PC-9 (cell line): ENCODE measurements around the gene KLHDC1. TPM values are rescaled to one million over a fixed set of nuclear protein-coding genes. Genes with fewer than 3 reads are reported as not detected.

Source experiments
- Bru-seq: library from RNA; stranded (reverse); fragments of 400-500 nt; gene quantifications from one replicate; lab custom pipeline; 2021; lab: Mats Ljungman, UMichigan
- BruChase-seq, 2 experiments: library from RNA; stranded (reverse); fragments of 400-500 nt; gene quantifications; one replicate each; lab custom pipeline; 2021; lab: Mats Ljungman, UMichigan
- BruUV-seq: library from RNA; stranded (reverse); fragments of 400-500 nt; replicated peaks from 2 replicates; lab custom pipeline; 2021; lab: Mats Ljungman, UMichigan
- CTCF ChIA-PET: fragments of 300-600 bp; sonication (Branson Sonifier 250); formaldehyde crosslinking; loops from one replicate; lab custom pipeline; 2022; ENCODE audit warnings: antibody characterized with exemption; lab: Charles Lee
- POLR2A ChIA-PET: fragments of 300-600 bp; sonication (Branson Sonifier 250); formaldehyde crosslinking; loops from one replicate; lab custom pipeline; 2022; ENCODE audit warnings: antibody characterized with exemption; ENCODE audit not compliant: unreplicated experiment; lab: Charles Lee
- DNase-seq, 2 experiments: peaks; one replicate each; pipeline versions ENCODE4 v3.0.0 to v3.0.0-alpha.2; 2015 to 2022; ENCODE audit warnings: mixed read lengths in 1 of 2
- H2AFZ ChIP-seq: fragments of 200-600 bp; sonication (generic); 2 replicates; pipeline ENCODE4 v1.8.1; 2017; ENCODE audit warnings: antibody characterized with exemption
- H3F3A ChIP-seq: fragments of 200-600 bp; sonication (generic); 2 replicates; pipeline ENCODE4 v1.8.1; 2017; ENCODE audit warnings: antibody characterized with exemption, mild to moderate bottlenecking, low read depth; ENCODE audit not compliant: insufficient read depth
- H3K27ac ChIP-seq: fragments of 200-600 bp; sonication (generic); 2 replicates; pipeline ENCODE4 v1.6.1; 2016; ENCODE audit warnings: mixed run types
- H3K27me3 ChIP-seq: fragments of 200-600 bp; sonication (generic); 2 replicates; pipeline ENCODE4 v1.6.1; 2016; ENCODE audit warnings: low read depth, mixed run types; ENCODE audit not compliant: insufficient read depth
- H3K36me3 ChIP-seq: fragments of 200-600 bp; sonication (generic); 2 replicates; pipeline ENCODE4 v1.6.1; 2016; ENCODE audit warnings: low read depth, mixed run types
- H3K4me1 ChIP-seq: fragments of 200-600 bp; sonication (generic); replicated peaks from 2 replicates; pipeline ENCODE4 v1.6.1; 2016; ENCODE audit warnings: mixed run types; ENCODE audit not compliant: insufficient read depth
- H3K4me2 ChIP-seq: fragments of 200-600 bp; sonication (generic); 2 replicates; pipeline ENCODE4 v1.6.1; 2017; ENCODE audit warnings: mixed run types
- H3K4me3 ChIP-seq: fragments of 200-600 bp; sonication (generic); 2 replicates; pipeline ENCODE4 v1.6.1; 2016; ENCODE audit warnings: mixed run types
- H3K79me2 ChIP-seq: fragments of 200-600 bp; sonication (generic); 2 replicates; pipeline ENCODE4 v1.6.1; 2017; ENCODE audit warnings: low read depth, mixed run types
- H3K9me2 ChIP-seq: fragments of 200-600 bp; sonication (generic); 2 replicates; pipeline ENCODE4 v1.8.1; 2017; ENCODE audit warnings: mild to moderate bottlenecking; ENCODE audit not compliant: insufficient read depth
- H3K9me3 ChIP-seq: fragments of 200-600 bp; sonication (generic); 2 replicates; pipeline ENCODE4 v1.8.1; 2016; ENCODE audit warnings: low read depth; ENCODE audit not compliant: insufficient read depth
- H4K20me1 ChIP-seq: fragments of 200-600 bp; sonication (generic); 2 replicates; pipeline ENCODE4 v1.8.1; 2017; ENCODE audit not compliant: insufficient read depth
- CTCF ChIP-seq: fragments of 200-600 bp; sonication (generic); conservative IDR thresholded peaks from 2 replicates; pipeline ENCODE4 v1.6.1; 2017; ENCODE audit warnings: mixed run types, antibody characterized with exemption, mild to moderate bottlenecking, moderate library complexity
- EZH2 ChIP-seq: fragments of 200-600 bp; sonication (generic); IDR thresholded peaks from 2 replicates; pipeline ENCODE4 v1.8.0; 2017; ENCODE audit warnings: antibody characterized with exemption, low read depth
- intact Hi-C: fragments of 100-400 bp; cut with micrococcal nuclease; formaldehyde crosslinking; loops from one replicate; pipeline ENCODE4 v1.10.0; 2022; ENCODE audit not compliant: unreplicated experiment
- long read RNA-seq: library from polyadenylated mRNA; stranded (forward); transcript quantifications from one replicate; pipeline ENCODE4 v2.0.0, GENCODE V29; 2022
- total RNA-seq: library from RNA; stranded (reverse); gene quantifications from 2 replicates; pipeline ENCODE4 v1.2.3, GENCODE V29; 2021

Gene KLHDC1, protein sequence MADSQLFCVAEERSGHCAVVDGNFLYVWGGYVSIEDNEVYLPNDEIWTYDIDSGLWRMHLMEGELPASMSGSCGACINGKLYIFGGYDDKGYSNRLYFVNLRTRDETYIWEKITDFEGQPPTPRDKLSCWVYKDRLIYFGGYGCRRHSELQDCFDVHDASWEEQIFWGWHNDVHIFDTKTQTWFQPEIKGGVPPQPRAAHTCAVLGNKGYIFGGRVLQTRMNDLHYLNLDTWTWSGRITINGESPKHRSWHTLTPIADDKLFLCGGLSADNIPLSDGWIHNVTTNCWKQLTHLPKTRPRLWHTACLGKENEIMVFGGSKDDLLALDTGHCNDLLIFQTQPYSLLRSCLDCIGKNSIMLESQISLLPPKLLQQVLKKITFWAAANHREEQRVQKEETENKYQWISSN
- total RNA-seq: 1.2 and 3.8 TPM in 2 replicates
- percentile 42 among the genes with signal in this experiment for Bru-seq, nascent RNA
- BruChase-seq, experiment 1, labeled RNA remaining after a 2-hour chase: percentile 51 among the genes with signal in this experiment
- BruChase-seq, experiment 2, labeled RNA remaining after a 6-hour chase: percentile 36 among the genes with signal in this experiment
- long read RNA-seq, partial matches to known transcripts: 0 of 1 reads
- long read RNA-seq, other reads (novel, unspliced or antisense): 0 of 1 reads

- intact Hi-C loops: loop anchor here (1.0 kb wide), 1 partner anchor 74 kb away; no protein-coding TSS in a partner anchor
- Histone ChIP-seq H3K4me2 (peak within 1 kb of the TSS; percentile 74), H3K27ac (no peak within 1 kb of the TSS), H3K36me3 (no peaks in the 10 kb centered on the region), H3K9me3 (no peaks in the 10 kb centered on the region), H3F3A (peaks cover 18% of the 10 kb centered on the region; the same call in 1 of the 2 replicates), H2AFZ (peak within 1 kb of the TSS; percentile 94), H3K27me3 (no peaks in the 10 kb centered on the region), H3K4me3 (peak within 1 kb of the TSS; percentile 73), H3K9me2 (no peaks in the 10 kb centered on the region), H3K79me2 (no peaks in the 10 kb centered on the region), H3K4me1 (no peaks in the 10 kb centered on the region), H4K20me1 (no peaks in the 10 kb centered on the region)
- DNase-seq: peak in 1 of 2 experiments; percentile 50
- no peak for TF ChIP-seq CTCF
- no peak for TF ChIP-seq EZH2
- CTCF ChIA-PET: interaction anchor here (0.6 to 0.7 kb wide), 2 partner anchors 56 to 74 kb away, joined by 3 to 11 read pairs; no protein-coding TSS in a partner anchor
- BruUV-seq: TSS peak; percentile 39
- POLR2A ChIA-PET: interaction anchor here (0.6 kb wide), 1 partner anchor 59 kb away, joined by 5 read pairs; no protein-coding TSS in a partner anchor
Measured at GRCh38 chr14:49692811-49693734, at the start of gene KLHDC1. Gene KLHDC1, plus strand, starts transcription at chr14:49693120. Its CDS starts 75 bp downstream, at chr14:49693195.

- Histone ChIP-seq H2AFZ (no peak overlapping the region), H3K27me3 (no peaks in the 10 kb centered on the region), H3K79me2 (peaks cover 5% of the 10 kb centered on the region; the same call in 1 of the 2 replicates), H3F3A (peaks cover 33% of the 10 kb centered on the region), H4K20me1 (0 out of 2 replicates have a peak, but pooled peaks cover 3% of the 10 kb centered on the region), H3K4me3 (no peak overlapping the region), H3K4me2 (no peak overlapping the region), H3K9me2 (no peaks in the 10 kb centered on the region), H3K27ac (no peak overlapping the region), H3K9me3 (no peaks in the 10 kb centered on the region), H3K36me3 (no peaks in the 10 kb centered on the region), H3K4me1 (peaks cover 19% of the 10 kb centered on the region)
- ChIA-PET POLR2A (no interaction called here), CTCF (no interaction called here)
- no peak for TF ChIP-seq CTCF
- TF ChIP-seq EZH2: no peak
- DNase-seq: no peak
- BruUV-seq: no TSS peak
- intact Hi-C loops: no loop called here
Measured at GRCh38 chr14:49653508-49653907, 39.4 kb upstream of the KLHDC1 start.
